ENCODE data around the gene PFAS.

- no peak for TF ChIP-seq AFF4 (CRISPR knock-in tag; IDR thresholded peaks at IDR 0.05; ENCODE audit: borderline replicate concordance)
- no peak for TF ChIP-seq CTCF (IDR thresholded peaks at IDR 0.05)
- TF ChIP-seq MYBL2 (CRISPR knock-in tag; IDR thresholded peaks at IDR 0.05): no peak
- TF ChIP-seq ELF4 (CRISPR knock-in tag; IDR thresholded peaks at IDR 0.05; ENCODE audit: low read depth): no peak
- no peak for TF ChIP-seq ATF1 (CRISPR knock-in tag; IDR thresholded peaks at IDR 0.05)
- TF ChIP-seq FOXJ3 (CRISPR knock-in tag; IDR thresholded peaks at IDR 0.05; ENCODE audit: borderline replicate concordance): no peak
- no peak for TF ChIP-seq USF2 (CRISPR knock-in tag; IDR thresholded peaks at IDR 0.05)
- no peak for TF ChIP-seq SP1 (CRISPR knock-in tag; conservative IDR thresholded peaks at IDR 0.05)
- no peak for TF ChIP-seq ESRRA (CRISPR knock-in tag; IDR thresholded peaks at IDR 0.05; ENCODE audit: borderline replicate concordance)
Measured at GRCh38 chr17:8277317-8277716, 28.2 kb downstream of the PFAS start.

Data from WTC11 (cell line).